OCI-LY3 (cell line): ENCODE measurements around the gene PRPF31.

Experiments
- EZH2phosphoT487 ChIP-seq: fragments of 200-600 bp; shearing (Covaris generic); IDR thresholded peaks from 2 replicates; pipeline ENCODE4 v1.6.1; 2018; ENCODE audit warnings: antibody characterized with exemption, mixed run types, low read depth
- TF ChIP-seq, protein P1 (sequence below): fragments of 200-600, 300-600 bp; sonication (generic); IDR thresholded peaks from 2 replicates; pipeline ENCODE4 v1.5.1; 2014; ENCODE audit warnings: antibody characterized with exemption, low read length, low read depth

DNA sequence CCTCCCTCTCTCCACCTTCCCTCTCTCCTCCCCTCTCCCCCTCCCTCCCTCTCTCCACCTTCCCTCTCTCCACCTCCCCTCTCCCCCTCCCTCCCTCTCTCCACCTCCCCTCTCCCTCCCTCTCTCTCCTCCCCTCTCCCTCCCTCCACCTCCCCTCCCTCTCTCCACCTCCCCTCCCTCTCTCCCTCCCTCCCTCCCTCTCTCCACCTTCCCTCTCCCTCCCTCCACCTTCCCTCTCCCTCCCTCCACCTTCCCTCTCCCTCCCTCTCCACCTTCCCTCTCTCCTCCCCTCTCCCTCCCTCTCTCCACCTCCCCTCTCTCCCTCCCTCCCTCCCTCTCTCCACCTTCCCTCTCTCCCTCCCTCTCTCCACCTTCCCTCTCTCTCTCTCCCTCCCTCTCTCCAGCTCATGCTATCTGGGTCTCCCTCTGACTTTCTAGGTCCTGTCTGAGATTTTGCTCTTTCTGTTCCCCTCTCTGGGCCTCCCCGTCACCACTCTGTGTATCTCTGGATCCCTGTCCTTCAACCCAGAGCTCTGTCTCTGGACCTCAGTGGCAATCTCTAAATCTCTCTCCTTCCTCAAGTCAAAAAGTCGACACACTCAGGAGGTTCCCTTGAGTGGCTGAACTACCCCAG lies 18.5 kb downstream of the PRPF31 start:
- TF ChIP-seq, protein P1, sequence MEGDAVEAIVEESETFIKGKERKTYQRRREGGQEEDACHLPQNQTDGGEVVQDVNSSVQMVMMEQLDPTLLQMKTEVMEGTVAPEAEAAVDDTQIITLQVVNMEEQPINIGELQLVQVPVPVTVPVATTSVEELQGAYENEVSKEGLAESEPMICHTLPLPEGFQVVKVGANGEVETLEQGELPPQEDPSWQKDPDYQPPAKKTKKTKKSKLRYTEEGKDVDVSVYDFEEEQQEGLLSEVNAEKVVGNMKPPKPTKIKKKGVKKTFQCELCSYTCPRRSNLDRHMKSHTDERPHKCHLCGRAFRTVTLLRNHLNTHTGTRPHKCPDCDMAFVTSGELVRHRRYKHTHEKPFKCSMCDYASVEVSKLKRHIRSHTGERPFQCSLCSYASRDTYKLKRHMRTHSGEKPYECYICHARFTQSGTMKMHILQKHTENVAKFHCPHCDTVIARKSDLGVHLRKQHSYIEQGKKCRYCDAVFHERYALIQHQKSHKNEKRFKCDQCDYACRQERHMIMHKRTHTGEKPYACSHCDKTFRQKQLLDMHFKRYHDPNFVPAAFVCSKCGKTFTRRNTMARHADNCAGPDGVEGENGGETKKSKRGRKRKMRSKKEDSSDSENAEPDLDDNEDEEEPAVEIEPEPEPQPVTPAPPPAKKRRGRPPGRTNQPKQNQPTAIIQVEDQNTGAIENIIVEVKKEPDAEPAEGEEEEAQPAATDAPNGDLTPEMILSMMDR = no peak
- TF ChIP-seq EZH2phosphoT487 = no peak
